SK-N-SH (cell line): Measurements from ENCODE around the gene ST8SIA4. TPM values are rescaled to one million over a fixed set of nuclear protein-coding genes. Genes with fewer than 3 reads are reported as not detected.

ENCODE experiments used
- CTCF ChIA-PET: fragments of 300-600, 350-600 bp; formaldehyde crosslinking; extraction: SDS; loops from one replicate; lab custom pipeline; 2021; lab: Yijun Ruan, JAX
- POLR2A ChIA-PET: fragments of 350-600 bp; sonication (Branson Sonifier 250); formaldehyde crosslinking; extraction: SDS; loops from one replicate; lab custom pipeline; 2020; ENCODE audit warnings: antibody characterized with exemption, inconsistent platforms; lab: Yijun Ruan, JAX
- DNase-seq: peaks from one replicate; pipeline ENCODE4 v3.0.0; 2012
- H2AFZ ChIP-seq: fragments of 200-600 bp; sonication (generic); 2 replicates; pipeline ENCODE4 v1.8.1; 2016; ENCODE audit warnings: antibody characterized with exemption, mild to moderate bottlenecking, low read depth
- H3F3A ChIP-seq: fragments of 200-600 bp; sonication (generic); replicated peaks from 2 replicates; pipeline ENCODE3; 2016; ENCODE audit warnings: antibody characterized with exemption, mild to moderate bottlenecking; ENCODE audit not compliant: insufficient read depth
- H3K27ac ChIP-seq, 2 experiments: fragments of 200-500 bp in 1 of 2; fragments of 200-600 bp in 1 of 2; sonication (Bioruptor generic) in 1 of 2; sonication (generic), shearing (Covaris generic) in 1 of 2; 2 replicates each; pipeline versions ENCODE4 v1.5.1 to v1.6.1; 2014 to 2016; ENCODE audit warnings: low read depth in 2 of 2, inconsistent platforms in 1 of 2, low read length in 1 of 2, mild to moderate bottlenecking in 1 of 2, mixed read lengths in 1 of 2
- H3K27me3 ChIP-seq: fragments of 200-600 bp; sonication (generic), shearing (Covaris generic); 2 replicates; pipeline ENCODE4 v1.6.1; 2016; ENCODE audit warnings: mixed run types; ENCODE audit not compliant: insufficient read depth
- H3K36me3 ChIP-seq, 2 experiments: fragments of 200-500 bp in 1 of 2; fragments of 200-600 bp in 1 of 2; sonication (Bioruptor generic) in 1 of 2; sonication (generic) in 1 of 2; replicated peaks in 1 of 2; 2 replicates each; pipeline versions ENCODE3 to v1.5.1; 2014 to 2016; ENCODE audit warnings: low read length in 1 of 2, mild to moderate bottlenecking in 1 of 2; ENCODE audit not compliant: insufficient read depth in 2 of 2, control insufficient read depth in 1 of 2
- H3K4me1 ChIP-seq, 2 experiments: fragments of 200-500 bp in 1 of 2; fragments of 200-600 bp in 1 of 2; sonication (Bioruptor generic) in 1 of 2; sonication (generic), shearing (Covaris generic) in 1 of 2; 2 replicates each; pipeline versions ENCODE4 v1.5.1 to v1.6.1; 2014 to 2016; ENCODE audit warnings: low read depth in 1 of 2, low read length in 1 of 2, mixed run types in 1 of 2; ENCODE audit not compliant: insufficient read depth in 2 of 2, control insufficient read depth in 1 of 2
- H3K4me2 ChIP-seq: fragments of 200-600 bp; sonication (generic), shearing (Covaris generic); 2 replicates; pipeline ENCODE4 v1.6.1; 2017; ENCODE audit warnings: mixed run types
- H3K4me3 ChIP-seq, 2 experiments: fragments of 200-500 bp in 1 of 2; fragments of 200-600 bp in 1 of 2; sonication (Bioruptor generic) in 1 of 2; sonication (generic), shearing (Covaris generic) in 1 of 2; 2 replicates each; pipeline versions ENCODE4 v1.5.1 to v1.8.1; 2014 to 2016; ENCODE audit warnings: low read depth in 2 of 2, inconsistent platforms in 1 of 2, low read length in 1 of 2, mild to moderate bottlenecking in 1 of 2, mixed read lengths in 1 of 2, moderate library complexity in 1 of 2
- H3K79me2 ChIP-seq: fragments of 200-600 bp; sonication (generic); 2 replicates; pipeline ENCODE4 v1.8.1; 2017; ENCODE audit warnings: mild to moderate bottlenecking; ENCODE audit not compliant: insufficient read depth
- H3K9ac ChIP-seq: fragments of 200-600 bp; sonication (generic); 2 replicates; pipeline ENCODE4 v1.6.1; 2017; ENCODE audit warnings: mixed run types
- H3K9me2 ChIP-seq: fragments of 200-600 bp; sonication (generic); 2 replicates; pipeline ENCODE4 v1.6.1; 2017; ENCODE audit warnings: mixed run types
- H3K9me3 ChIP-seq: fragments of 200-600 bp; sonication (generic); 2 replicates; pipeline ENCODE4 v1.6.1; 2017; ENCODE audit warnings: mixed run types, mild to moderate bottlenecking, moderate library complexity
- H4K20me1 ChIP-seq: fragments of 200-600 bp; sonication (generic); 2 replicates; pipeline ENCODE4 v1.6.1; 2017; ENCODE audit warnings: mild to moderate bottlenecking, mixed run types; ENCODE audit not compliant: insufficient read depth
- CTCF ChIP-seq: fragments of 200-600 bp; sonication (generic); IDR thresholded peaks from 2 replicates; pipeline ENCODE4 v1.6.1; 2017; ENCODE audit warnings: antibody characterized with exemption, mild to moderate bottlenecking, moderate library complexity
- EP300 ChIP-seq, 2 experiments: IDR thresholded peaks; 2 replicates each; pipeline versions ENCODE4 v1.4.0 to v1.6.1; 2012; ENCODE audit warnings: borderline replicate concordance in 1 of 2, low read depth in 1 of 2, low read length in 1 of 2
- FOSL2 ChIP-seq: IDR thresholded peaks from 2 replicates; pipeline ENCODE4 v1.4.0; 2012; ENCODE audit warnings: low read depth, mild to moderate bottlenecking, moderate library complexity, borderline replicate concordance
- FOXM1 ChIP-seq: IDR thresholded peaks from 2 replicates; pipeline ENCODE4 v1.4.0; 2012; ENCODE audit warnings: low read depth, mild to moderate bottlenecking
- IRF3 ChIP-seq: fragments of 150-350 bp; IDR thresholded peaks from 2 replicates; pipeline ENCODE4 v1.6.1; 2016; ENCODE audit warnings: mild to moderate bottlenecking, low read depth, low read length
- MEF2A ChIP-seq: IDR thresholded peaks from 2 replicates; pipeline ENCODE4 v1.4.0; 2012; ENCODE audit warnings: low read depth, borderline replicate concordance
- MXI1 ChIP-seq: IDR thresholded peaks from 2 replicates; pipeline ENCODE4 v1.6.1; 2012; ENCODE audit warnings: mild to moderate bottlenecking, low read depth, low read length, improper control_type of control experiment
- NRF1 ChIP-seq: IDR thresholded peaks from 2 replicates; pipeline ENCODE4 v1.6.1; 2012; ENCODE audit warnings: low read depth, mild to moderate bottlenecking, low read length
- POLR2AphosphoS5 ChIP-seq: IDR thresholded peaks from 2 replicates; pipeline ENCODE4 v1.6.1; 2012; ENCODE audit warnings: low read depth, low read length
- RXRA ChIP-seq: IDR thresholded peaks from 2 replicates; pipeline ENCODE4 v1.4.0; 2012; ENCODE audit warnings: low read depth, mild to moderate bottlenecking, borderline replicate concordance
- SMC3 ChIP-seq: IDR thresholded peaks from 2 replicates; pipeline ENCODE4 v1.6.1; 2012; ENCODE audit warnings: low read depth, low read length, improper control_type of control experiment
- TCF12 ChIP-seq: IDR thresholded peaks from 2 replicates; pipeline ENCODE4 v1.4.0; 2012
- TEAD4 ChIP-seq: IDR thresholded peaks from 2 replicates; pipeline ENCODE4 v1.4.0; 2012; ENCODE audit warnings: mild to moderate bottlenecking, borderline replicate concordance; ENCODE audit not compliant: insufficient read depth
- USF2 ChIP-seq: fragments of 150-350 bp; IDR thresholded peaks from 2 replicates; pipeline ENCODE4 v1.6.1; 2017; ENCODE audit warnings: antibody characterized with exemption, low read length, low read depth, borderline replicate concordance
- ZBTB33 ChIP-seq: IDR thresholded peaks from 2 replicates; pipeline ENCODE4 v1.4.0; 2012; ENCODE audit warnings: low read depth, borderline replicate concordance
- WGBS: methylation state at CpG from one replicate; pipeline ENCODE4 v1.1.6; 2017; ENCODE audit warnings: low lambda C conversion rate; 5-methylcytosine and 5-hydroxymethylcytosine counted together
- polyA plus RNA-seq, 3 experiments: library from polyadenylated mRNA; depleted of rRNA; stranded (reverse); fragments of >200 nt; gene quantifications; 2 replicates each; pipeline ENCODE4 v1.2.3, GENCODE V29; 2012

Gene ST8SIA4
- polyA plus RNA-seq, 1 of the 3 experiments (the other 2 are of a cell fraction): 0.02 TPM

- Histone ChIP-seq H3K4me3 (no peak overlapping the region), H3K4me2 (no peak overlapping the region), H2AFZ (no peak overlapping the region), H3K79me2 (no peaks in the 10 kb centered on the region), H4K20me1 (no peaks in the 10 kb centered on the region), H3F3A (no peaks in the 10 kb centered on the region), H3K27ac (no peak overlapping the region), H3K27me3 (no peaks in the 10 kb centered on the region), H3K9me2 (no peaks in the 10 kb centered on the region), H3K9me3 (no peaks in the 10 kb centered on the region), H3K9ac (no peak overlapping the region), H3K4me1 (no peaks in the 10 kb centered on the region; a peak in 1 of 4 replicates), H3K36me3 (no peaks in the 10 kb centered on the region)
- POLR2A ChIA-PET: no interaction called here
- no peak for DNase-seq
- CTCF ChIA-PET: interaction anchor here (1.4 kb wide), 1 partner anchor 10 kb away, joined by 3 read pairs; no protein-coding TSS in a partner anchor
- no peak for TF ChIP-seq FOXM1
- TF ChIP-seq CTCF: no peak
- no peak for TF ChIP-seq MXI1
- no peak for TF ChIP-seq SMC3
- no peak for TF ChIP-seq ZBTB33
- no peak for TF ChIP-seq IRF3
- TF ChIP-seq FOSL2: no peak
- no peak for TF ChIP-seq MEF2A
- no peak for TF ChIP-seq USF2
- TF ChIP-seq TEAD4: no peak
- TF ChIP-seq NRF1: no peak
- no peak for TF ChIP-seq POLR2AphosphoS5
- no peak for TF ChIP-seq EP300 (IDR thresholded peaks at IDR 0.05; ENCODE audit: borderline replicate concordance in 1 of 2, low read depth in 1 of 2, low read length in 1 of 2)
- TF ChIP-seq TCF12: no peak
- no peak for TF ChIP-seq RXRA
- WGBS: 14% methylated on average over 1 of the region's 1 CpG
Observed at GRCh38 chr5:100758780-100759179, 144.3 kb downstream of the ST8SIA4 start.
